DND-41 (cell line): ENCODE data around the gene MAML3.

Experiments used
- ATAC-seq: fragments of 200-7000 bp; cut with Tn5 transposase; 3 replicates; pipeline ENCODE4 v1.9.1; 2021; ENCODE audit warnings: low read depth; ENCODE audit not compliant: insufficient read depth
- DNase-seq: peaks from one replicate; pipeline ENCODE4 v3.0.0-alpha.2; 2020
- H2AFZ ChIP-seq: 2 replicates; pipeline ENCODE4 v1.6.0; 2012; ENCODE audit warnings: low read depth, low read length
- H3K27ac ChIP-seq: 2 replicates; pipeline ENCODE4 v1.5.1; 2012; ENCODE audit warnings: low read length, inconsistent platforms
- H3K27me3 ChIP-seq: fragments of 200-600 bp; sonication (generic); 2 replicates; pipeline ENCODE4 v1.6.0; 2012; ENCODE audit warnings: low read length, mild to moderate bottlenecking, inconsistent platforms; ENCODE audit not compliant: insufficient read depth, poor library complexity
- H3K36me3 ChIP-seq: 2 replicates; pipeline ENCODE4 v1.5.1; 2012; ENCODE audit warnings: low read length, inconsistent platforms; ENCODE audit not compliant: insufficient read depth
- H3K4me1 ChIP-seq: 2 replicates; pipeline ENCODE4 v1.5.1; 2012; ENCODE audit warnings: mild to moderate bottlenecking, low read length; ENCODE audit not compliant: insufficient read depth
- H3K4me2 ChIP-seq: 2 replicates; pipeline ENCODE4 v1.6.0; 2012; ENCODE audit warnings: mild to moderate bottlenecking, moderate library complexity, low read length, inconsistent platforms; ENCODE audit not compliant: insufficient read depth
- H3K4me3 ChIP-seq, 2 experiments: fragments of 200-600 bp in 1 of 2; shearing (Covaris generic) in 1 of 2; 2 replicates each; pipeline ENCODE4 v1.5.1; 2012 to 2016; ENCODE audit warnings: inconsistent platforms in 2 of 2, low read length in 2 of 2, mild to moderate bottlenecking in 2 of 2, low read depth in 1 of 2, moderate library complexity in 1 of 2
- H3K79me2 ChIP-seq: 2 replicates; pipeline ENCODE4 v1.6.0; 2012; ENCODE audit warnings: low read length, inconsistent platforms; ENCODE audit not compliant: insufficient read depth
- H3K9ac ChIP-seq: 2 replicates; pipeline ENCODE4 v1.6.0; 2012; ENCODE audit warnings: low read depth, mild to moderate bottlenecking, inconsistent platforms, low read length, moderate library complexity
- H3K9me3 ChIP-seq: 2 replicates; pipeline ENCODE4 v1.5.1; 2012; ENCODE audit warnings: low read length, moderate library complexity, mild to moderate bottlenecking, inconsistent platforms; ENCODE audit not compliant: insufficient read depth, severe bottlenecking
- H4K20me1 ChIP-seq: 2 replicates; pipeline ENCODE4 v1.6.0; 2012; ENCODE audit warnings: low read length; ENCODE audit not compliant: insufficient read depth
- EZH2 ChIP-seq: IDR thresholded peaks from 3 replicates; pipeline ENCODE4 v1.6.1; 2012; ENCODE audit warnings: borderline replicate concordance, low read depth, mild to moderate bottlenecking, moderate library complexity, low read length, inconsistent platforms; ENCODE audit not compliant: severe bottlenecking
- TF ChIP-seq, protein P1 (sequence below): IDR thresholded peaks from 2 replicates; pipeline ENCODE4 v1.5.1; 2012; ENCODE audit warnings: borderline replicate concordance, low read length, moderate library complexity, mild to moderate bottlenecking; ENCODE audit not compliant: poor library complexity, severe bottlenecking; ENCODE audit errors: extremely low read depth

Gene MAML3

DNA sequence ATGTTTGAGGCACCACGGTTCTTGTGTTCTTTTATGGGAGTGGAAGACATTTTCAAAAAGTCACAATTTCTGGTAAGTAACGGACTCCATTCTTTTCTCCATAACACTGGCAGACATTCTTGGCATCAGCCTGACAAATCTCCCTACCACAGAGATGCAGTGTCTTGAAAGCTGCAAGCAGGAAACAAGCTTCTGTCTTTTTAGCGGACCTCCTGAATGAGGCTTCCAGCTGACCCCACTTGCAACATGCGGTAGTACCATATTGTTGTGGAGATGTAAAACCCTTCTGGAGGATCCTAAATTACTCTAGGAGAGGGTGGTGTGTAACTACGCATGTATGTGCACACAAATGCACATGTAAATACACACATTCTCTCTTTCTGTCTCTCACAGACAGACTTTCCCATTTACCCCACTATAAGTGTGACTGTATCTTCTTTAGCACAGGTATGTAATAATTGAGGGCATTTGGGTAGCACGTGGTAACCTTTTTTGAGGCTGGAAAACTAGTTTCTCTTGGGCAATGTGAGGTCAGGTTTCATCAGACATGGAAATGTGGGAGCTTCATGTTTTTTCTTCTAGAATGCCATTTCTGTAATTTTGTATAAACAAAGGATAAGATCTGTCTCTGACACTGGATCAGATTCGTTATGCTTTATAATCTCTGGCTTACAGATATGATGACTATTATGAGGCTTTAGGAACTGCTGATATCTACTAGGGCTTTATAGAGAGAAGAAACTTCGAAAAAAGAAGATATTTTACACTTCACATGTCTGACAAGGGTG lies 358.3 kb downstream of the MAML3 start:
- Histone ChIP-seq H3K9ac (no peak overlapping the region), H3K4me3 (no peak overlapping the region), H3K27me3 (no peaks in the 10 kb centered on the region), H3K9me3 (no peaks in the 10 kb centered on the region), H3K27ac (no peak overlapping the region), H3K4me1 (no peaks in the 10 kb centered on the region), H2AFZ (no peak overlapping the region), H3K4me2 (no peak overlapping the region), H3K36me3 (no peaks in the 10 kb centered on the region), H4K20me1 (no peaks in the 10 kb centered on the region), H3K79me2 (no peaks in the 10 kb centered on the region)
- DNase-seq (no peak), ATAC-seq (no peak)
- TF ChIP-seq EZH2: no peak
- TF ChIP-seq, protein P1, sequence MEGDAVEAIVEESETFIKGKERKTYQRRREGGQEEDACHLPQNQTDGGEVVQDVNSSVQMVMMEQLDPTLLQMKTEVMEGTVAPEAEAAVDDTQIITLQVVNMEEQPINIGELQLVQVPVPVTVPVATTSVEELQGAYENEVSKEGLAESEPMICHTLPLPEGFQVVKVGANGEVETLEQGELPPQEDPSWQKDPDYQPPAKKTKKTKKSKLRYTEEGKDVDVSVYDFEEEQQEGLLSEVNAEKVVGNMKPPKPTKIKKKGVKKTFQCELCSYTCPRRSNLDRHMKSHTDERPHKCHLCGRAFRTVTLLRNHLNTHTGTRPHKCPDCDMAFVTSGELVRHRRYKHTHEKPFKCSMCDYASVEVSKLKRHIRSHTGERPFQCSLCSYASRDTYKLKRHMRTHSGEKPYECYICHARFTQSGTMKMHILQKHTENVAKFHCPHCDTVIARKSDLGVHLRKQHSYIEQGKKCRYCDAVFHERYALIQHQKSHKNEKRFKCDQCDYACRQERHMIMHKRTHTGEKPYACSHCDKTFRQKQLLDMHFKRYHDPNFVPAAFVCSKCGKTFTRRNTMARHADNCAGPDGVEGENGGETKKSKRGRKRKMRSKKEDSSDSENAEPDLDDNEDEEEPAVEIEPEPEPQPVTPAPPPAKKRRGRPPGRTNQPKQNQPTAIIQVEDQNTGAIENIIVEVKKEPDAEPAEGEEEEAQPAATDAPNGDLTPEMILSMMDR: no peak

GRCh38 chr4:139794158-139794954 lies 359.6 kb downstream of the MAML3 start:
- no peaks in the 10 kb centered on the region for H3K79me2 ChIP-seq
- no peak overlapping the region for H2AFZ ChIP-seq
- TF ChIP-seq, protein P1: no peak
- no peak for TF ChIP-seq EZH2
- H3K4me1 ChIP-seq: no peaks in the 10 kb centered on the region
- no peak for ATAC-seq
- H4K20me1 ChIP-seq: no peaks in the 10 kb centered on the region
- H3K4me2 ChIP-seq: no peak overlapping the region
- no peak overlapping the region for H3K4me3 ChIP-seq
- no peaks in the 10 kb centered on the region for H3K27me3 ChIP-seq
- DNase-seq: no peak
- no peaks in the 10 kb centered on the region for H3K36me3 ChIP-seq
- H3K9me3 ChIP-seq: no peaks in the 10 kb centered on the region
- no peak overlapping the region for H3K27ac ChIP-seq
- H3K9ac ChIP-seq: no peak overlapping the region

- no peak for DNase-seq
- ATAC-seq: no peak
- no peaks in the 10 kb centered on the region for H4K20me1 ChIP-seq
- H3K79me2 ChIP-seq: no peaks in the 10 kb centered on the region
- no peak overlapping the region for H3K4me3 ChIP-seq
- H3K27ac ChIP-seq: no peak overlapping the region
- TF ChIP-seq, protein P1: no peak
- TF ChIP-seq EZH2: no peak
- no peaks in the 10 kb centered on the region for H3K27me3 ChIP-seq
- no peak overlapping the region for H3K9ac ChIP-seq
- H3K4me1 ChIP-seq: no peaks in the 10 kb centered on the region
- H3K9me3 ChIP-seq: no peaks in the 10 kb centered on the region
- no peak overlapping the region for H2AFZ ChIP-seq
- no peaks in the 10 kb centered on the region for H3K36me3 ChIP-seq
- H3K4me2 ChIP-seq: no peak overlapping the region
Measured at GRCh38 chr4:139791681-139792080, 362.3 kb downstream of the MAML3 start.
